GM19468 (cell line): ENCODE data around the gene PSMB7.

Experiments
- ATAC-seq: cut with Tn5 transposase; IDR thresholded peaks from one replicate; pipeline ENCODE4 v1.9.1; 2021; ENCODE audit warnings: mild to moderate bottlenecking, moderate library complexity, moderate number of reproducible peaks; ENCODE audit not compliant: unreplicated experiment; ENCODE audit errors: extremely low read depth

Gene PSMB7

GRCh38 chr9:124386201-124386600, 29.0 kb downstream of the PSMB7 start:
- ATAC-seq = no peak

- ATAC-seq = no peak
These were observed 29.6 kb downstream of the PSMB7 start for GRCh38 chr9:124385623-124386022.

- ATAC-seq = no peak
These were observed 30.4 kb downstream of the PSMB7 start for GRCh38 chr9:124384846-124385245.

GRCh38 chr9:124384210-124384609, 31.0 kb downstream of the PSMB7 start:
- no peak for ATAC-seq

- no peak for ATAC-seq
These were observed 33.9 kb downstream of the PSMB7 start for GRCh38 chr9:124381170-124381945.

GRCh38 chr9:124377551-124378406, 37.5 kb downstream of the PSMB7 start:
- no peak for ATAC-seq

GRCh38 chr9:124376329-124376728, 38.9 kb downstream of the PSMB7 start:
- no peak for ATAC-seq

GRCh38 chr9:124375726-124376125, 39.5 kb downstream of the PSMB7 start:
- no peak for ATAC-seq

GRCh38 chr9:124373851-124374250, 41.4 kb downstream of the PSMB7 start:
- ATAC-seq = no peak

- ATAC-seq = no peak
These were observed 41.9 kb downstream of the PSMB7 start for GRCh38 chr9:124373386-124373785.

- ATAC-seq = no peak
These were observed 43.2 kb downstream of the PSMB7 start for GRCh38 chr9:124372038-124372437.

GRCh38 chr9:124370896-124371582, 44.2 kb downstream of the PSMB7 start:
- ATAC-seq = no peak

- ATAC-seq = no peak
These were observed 45.9 kb downstream of the PSMB7 start for GRCh38 chr9:124369231-124369797.

- no peak for ATAC-seq
These were observed 46.5 kb downstream of the PSMB7 start for GRCh38 chr9:124368692-124369091.

- no peak for ATAC-seq
These were observed 48.6 kb downstream of the PSMB7 start for GRCh38 chr9:124366476-124367220.

- ATAC-seq = no peak
These were observed 50.2 kb downstream of the PSMB7 start for GRCh38 chr9:124365036-124365435.

- no peak for ATAC-seq
These were observed 51.1 kb downstream of the PSMB7 start for GRCh38 chr9:124364141-124364540.

- ATAC-seq = no peak
These were observed 51.7 kb downstream of the PSMB7 start for GRCh38 chr9:124363326-124364096.

- ATAC-seq = no peak
These were observed 54.1 kb downstream of the PSMB7 start for GRCh38 chr9:124361128-124361527.
